NT2/D1 (cell line): Measurements from ENCODE around the gene NSF.
"Not testable (repeated sequence)": the region's sequence is repeated elsewhere in the genome, so short reads cannot be mapped to it uniquely, and the experiment has no call there.

Experiments
- DNase-seq: peaks from one replicate; pipeline ENCODE4 v3.0.0-alpha.2; 2011; ENCODE audit warnings: low read depth, low spot score
- H3K27me3 ChIP-seq: 2 replicates; pipeline ENCODE4 v1.6.0; 2011; ENCODE audit warnings: mild to moderate bottlenecking; ENCODE audit not compliant: insufficient read length, insufficient read depth
- H3K36me3 ChIP-seq: 2 replicates; pipeline ENCODE4 v1.6.1; 2011; ENCODE audit warnings: mild to moderate bottlenecking, low read length, mixed read lengths; ENCODE audit not compliant: insufficient read depth, insufficient read length
- H3K4me1 ChIP-seq: 2 replicates; pipeline ENCODE4 v1.5.1; 2011; ENCODE audit not compliant: insufficient read depth, insufficient read length
- H3K4me3 ChIP-seq: 2 replicates; pipeline ENCODE4 v1.5.1; 2011; ENCODE audit warnings: low read depth; ENCODE audit not compliant: insufficient read length
- H3K9ac ChIP-seq: 2 replicates; pipeline ENCODE4 v1.6.0; 2011; ENCODE audit warnings: low read depth; ENCODE audit not compliant: insufficient read length
- H3K9me3 ChIP-seq: 2 replicates; pipeline ENCODE4 v1.5.1; 2011; ENCODE audit warnings: mild to moderate bottlenecking, low read length; ENCODE audit not compliant: insufficient read depth
- SUZ12 ChIP-seq: IDR thresholded peaks from 2 replicates; pipeline ENCODE4 v1.6.1; 2011; ENCODE audit not compliant: insufficient read length, insufficient read depth; ENCODE audit errors: extremely low read depth
- YY1 ChIP-seq: IDR thresholded peaks from 2 replicates; pipeline ENCODE4 v1.6.1; 2011; ENCODE audit not compliant: insufficient read length, insufficient read depth
- ZNF274 ChIP-seq: IDR thresholded peaks from 2 replicates; pipeline ENCODE4 v1.6.1; 2011; ENCODE audit warnings: mild to moderate bottlenecking, low read depth, low read length

The NSF gene

DNA sequence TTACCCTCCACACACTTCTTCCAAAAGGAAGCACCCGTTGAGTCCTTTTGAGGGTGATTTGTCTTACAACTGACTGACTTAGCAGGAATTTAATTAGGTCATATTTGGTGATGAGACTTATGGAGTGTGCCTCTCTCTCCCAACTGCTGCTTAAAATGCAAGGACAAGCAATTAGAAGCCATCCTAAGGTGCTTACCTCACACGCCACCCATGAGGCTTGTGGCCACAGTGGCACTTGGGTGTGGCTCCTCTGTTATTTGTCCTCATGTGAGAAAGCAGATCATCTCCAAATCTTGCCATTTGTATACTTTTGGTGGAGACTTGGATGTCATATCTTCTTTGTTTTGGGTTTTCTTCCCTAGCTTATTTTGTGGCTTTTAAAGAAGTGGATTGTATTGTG lies 166.4 kb downstream of the NSF start:
- H3K27me3 ChIP-seq = no peaks in the 10 kb centered on the region
- H3K36me3 ChIP-seq = peaks cover 43% of the 10 kb centered on the region
- no peaks in the 10 kb centered on the region for H3K4me1 ChIP-seq
- H3K9me3 ChIP-seq = no peaks in the 10 kb centered on the region
- no peak for DNase-seq
- no peak overlapping the region for H3K4me3 ChIP-seq
- no peak overlapping the region for H3K9ac ChIP-seq
- TF ChIP-seq ZNF274 (no peak), SUZ12 (no peak), YY1 (no peak)

DNA sequence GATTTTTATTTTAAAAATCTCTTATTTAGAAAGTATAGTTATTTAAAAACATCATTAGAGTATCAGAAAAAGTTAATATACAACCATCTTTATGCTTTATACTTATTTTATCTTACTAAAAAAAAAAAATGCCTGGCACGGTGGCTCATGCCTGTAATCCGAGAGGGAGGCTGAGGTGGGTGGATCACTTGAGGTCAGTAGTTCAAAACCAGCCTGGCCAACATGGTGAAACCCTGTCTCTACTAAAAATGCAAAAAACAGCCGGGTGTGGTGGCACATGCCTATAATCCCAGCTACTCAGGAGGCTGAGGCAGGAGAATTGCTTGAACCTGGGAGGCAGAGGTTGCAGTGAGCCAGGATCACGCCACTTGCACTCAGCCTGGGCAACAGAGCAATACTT lies 167.1 kb downstream of the NSF start:
- peaks cover 39% of the 10 kb centered on the region for H3K36me3 ChIP-seq
- H3K9ac ChIP-seq, DNase-seq, H3K4me3 ChIP-seq, H3K4me1 ChIP-seq, H3K27me3 ChIP-seq, H3K9me3 ChIP-seq: not testable (repeated sequence)

DNA sequence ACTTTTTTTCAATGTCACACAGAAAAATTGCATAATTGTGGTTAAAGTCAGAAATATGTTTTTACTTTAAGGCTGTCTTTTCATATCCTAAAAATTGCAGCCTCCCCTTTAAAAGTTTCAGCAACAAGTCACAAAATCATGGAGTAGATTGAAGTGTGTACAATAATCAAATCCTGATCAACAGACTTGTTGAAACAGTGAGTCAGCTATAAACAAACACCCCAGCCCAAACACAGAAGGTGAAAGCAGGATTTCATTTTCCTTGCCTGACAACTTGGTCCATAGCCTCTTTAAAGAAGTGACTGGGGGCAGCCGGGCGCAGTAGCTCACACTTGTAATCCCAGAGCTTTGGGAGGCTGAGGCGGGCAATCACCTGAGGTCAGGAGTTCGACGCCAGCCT lies 168.1 kb downstream of the NSF start:
- Histone ChIP-seq H3K27me3 (no peaks in the 10 kb centered on the region), H3K9ac (no peak overlapping the region), H3K36me3 (peaks cover 46% of the 10 kb centered on the region), H3K4me3 (no peak overlapping the region), H3K4me1 (no peaks in the 10 kb centered on the region), H3K9me3 (no peaks in the 10 kb centered on the region)
- TF ChIP-seq ZNF274 (no peak), SUZ12 (no peak), YY1 (no peak)
- DNase-seq = no peak

DNA sequence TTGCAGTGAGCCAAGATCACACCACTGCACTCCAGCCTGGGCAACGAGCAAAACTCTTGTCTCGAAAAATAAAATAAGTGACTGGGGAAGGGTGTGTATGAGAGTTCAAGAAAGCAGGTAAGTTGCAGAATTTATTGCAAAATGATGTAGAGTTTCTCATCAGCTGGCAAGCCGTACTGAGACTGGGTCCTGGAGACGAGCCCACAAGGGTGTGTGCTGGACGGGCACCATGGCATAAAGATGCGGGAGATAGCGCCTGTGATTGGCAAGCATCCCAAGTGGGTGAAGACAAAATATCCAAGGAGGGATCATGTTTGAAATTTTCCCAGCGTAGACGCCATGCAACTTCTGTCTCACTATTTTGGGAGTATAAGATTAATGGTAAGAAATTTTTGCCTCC lies 168.7 kb downstream of the NSF start:
- DNase-seq = no peak
- no peaks in the 10 kb centered on the region for H3K27me3 ChIP-seq
- no peak overlapping the region for H3K4me3 ChIP-seq
- no peak for TF ChIP-seq SUZ12
- TF ChIP-seq ZNF274 = no peak
- TF ChIP-seq YY1 = no peak
- H3K9me3 ChIP-seq = no peaks in the 10 kb centered on the region
- no peak overlapping the region for H3K9ac ChIP-seq
- H3K36me3 ChIP-seq = peaks cover 46% of the 10 kb centered on the region
- H3K4me1 ChIP-seq = no peaks in the 10 kb centered on the region

DNA sequence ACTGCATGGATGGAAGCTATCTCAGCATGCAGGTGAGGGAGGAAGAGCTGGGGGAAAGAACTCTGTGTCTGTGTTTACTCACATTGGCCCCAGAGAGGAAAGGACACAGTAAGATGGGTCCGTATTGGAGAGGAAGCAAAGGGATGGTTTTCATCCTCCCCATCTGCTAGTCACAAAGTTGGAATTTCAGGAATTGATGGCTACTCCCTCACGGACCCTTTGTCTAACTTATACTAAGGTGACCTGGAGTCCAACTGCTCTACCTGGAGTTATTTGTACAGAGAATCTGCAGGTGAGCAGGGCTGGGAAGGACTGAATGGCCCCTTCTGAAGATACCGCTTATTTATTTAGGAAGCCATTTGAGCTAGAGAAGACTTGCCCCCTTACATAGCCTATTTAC lies 172.9 kb downstream of the NSF start:
- peaks cover 25% of the 10 kb centered on the region for H3K27me3 ChIP-seq
- peaks cover 38% of the 10 kb centered on the region for H3K36me3 ChIP-seq
- no peak for DNase-seq
- H3K9me3 ChIP-seq = no peaks in the 10 kb centered on the region
- H3K4me3 ChIP-seq = no peak overlapping the region
- H3K4me1 ChIP-seq = peaks cover 15% of the 10 kb centered on the region
- no peak overlapping the region for H3K9ac ChIP-seq
- TF ChIP-seq ZNF274 = no peak
- TF ChIP-seq SUZ12 = no peak
- no peak for TF ChIP-seq YY1

DNA sequence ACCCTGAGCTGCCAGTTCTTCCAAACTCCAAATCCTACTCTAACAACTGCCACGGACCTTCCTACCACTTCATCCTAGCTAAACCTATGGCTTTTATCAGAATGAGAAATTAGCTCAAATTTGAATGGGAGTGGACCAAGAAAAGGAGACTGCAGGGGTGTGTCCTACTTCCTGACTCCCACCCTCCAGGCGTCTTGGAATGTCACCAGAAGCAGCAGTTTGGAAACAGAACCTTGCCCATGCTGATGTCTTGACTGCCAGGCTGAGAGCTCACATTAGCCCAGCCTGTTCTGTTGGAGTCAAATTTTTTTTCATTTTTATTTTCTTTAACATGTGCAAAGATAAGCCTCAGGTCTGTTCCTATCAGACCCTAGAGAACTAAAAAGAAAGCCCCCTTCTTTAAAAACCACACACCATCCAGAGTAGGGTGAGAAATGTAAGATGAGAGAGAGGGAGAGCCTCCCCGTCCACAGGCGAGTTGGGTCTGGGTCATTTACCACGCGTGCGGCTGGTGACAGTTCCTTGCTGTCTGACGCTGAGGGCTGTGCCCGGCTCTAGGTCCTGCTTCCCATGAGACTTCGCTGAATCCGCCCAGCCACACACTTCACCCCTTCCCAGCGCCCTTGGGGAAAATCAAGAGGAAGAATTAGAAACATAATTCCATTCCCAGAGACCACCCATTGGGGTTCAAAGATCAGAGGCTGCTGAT lies 173.7 kb downstream of the NSF start:
- Histone ChIP-seq H3K27me3 (peaks cover 32% of the 10 kb centered on the region), H3K4me3 (no peak overlapping the region), H3K9me3 (no peaks in the 10 kb centered on the region), H3K36me3 (peaks cover 43% of the 10 kb centered on the region), H3K4me1 (peaks cover 15% of the 10 kb centered on the region), H3K9ac (no peak overlapping the region)
- TF ChIP-seq YY1 (no peak), ZNF274 (no peak), SUZ12 (no peak)
- no peak for DNase-seq

DNA sequence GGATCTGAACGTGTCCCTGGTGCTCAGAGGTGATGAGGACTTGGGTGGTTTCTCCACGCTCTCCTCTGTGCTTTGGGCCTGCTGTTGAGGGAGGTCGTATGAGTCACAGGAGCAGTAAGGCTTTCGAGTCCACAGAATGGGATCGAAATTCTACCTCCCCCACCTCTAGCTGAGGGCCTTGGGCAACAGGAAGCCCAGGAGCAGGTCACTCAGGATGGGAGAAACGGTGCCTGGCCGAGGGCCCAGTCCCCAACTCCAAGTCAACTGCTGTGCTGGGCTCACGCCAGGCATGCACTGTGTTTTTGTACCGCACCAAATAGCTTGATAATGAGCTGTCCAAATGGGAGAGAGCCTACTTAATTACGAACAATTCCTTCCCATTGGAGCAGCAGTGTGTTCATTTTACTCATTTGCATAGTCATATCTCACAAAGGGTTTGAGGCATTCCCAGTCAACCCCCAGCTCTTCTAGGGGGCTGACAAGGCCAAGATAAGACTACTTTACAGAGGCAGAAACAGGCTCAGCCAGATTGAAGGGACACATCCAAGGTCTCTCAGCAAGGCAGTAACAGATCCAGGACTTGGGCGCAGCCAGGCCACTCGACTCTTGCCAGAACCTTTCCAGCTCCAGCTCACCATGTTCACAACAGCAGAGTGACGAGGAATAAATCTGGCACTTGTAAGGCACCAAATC lies 174.4 kb downstream of the NSF start:
- TF ChIP-seq YY1 (no peak), ZNF274 (no peak), SUZ12 (no peak)
- Histone ChIP-seq H3K36me3 (peaks cover 42% of the 10 kb centered on the region), H3K27me3 (peaks cover 39% of the 10 kb centered on the region), H3K9ac (no peak overlapping the region), H3K4me1 (peaks cover 21% of the 10 kb centered on the region), H3K9me3 (no peaks in the 10 kb centered on the region), H3K4me3 (no peak overlapping the region)
- no peak for DNase-seq
